Esophagus muscularis mucosa (tissue), 4 donors: Measurements from ENCODE around the gene MAGI2. TPM values are rescaled to one million over a fixed set of nuclear protein-coding genes. Genes with fewer than 3 reads are reported as not detected.

ENCODE experiments used
- DNase-seq: peaks from one replicate; pipeline ENCODE4 v3.0.0-alpha.2; 2017; ENCODE audit errors: extremely low spot score
- H3K27ac ChIP-seq, 4 donors: fragments of 200-600 bp; sonication (generic); replicated peaks in 1 of 4; 1 replicate in 3 of 4; 2 replicates in 1 of 4; pipeline ENCODE4 v1.5.1; 2016 to 2019; ENCODE audit warnings: mild to moderate bottlenecking in 1 of 4
- H3K27me3 ChIP-seq, 4 donors: fragments of 200-600 bp; sonication (generic); one replicate each; pipeline versions ENCODE4 v1.5.1 to v1.6.0; 2016 to 2019
- H3K36me3 ChIP-seq, 4 donors: fragments of 200-600 bp; sonication (generic); one replicate each; pipeline ENCODE4 v1.5.1; 2016 to 2019
- H3K4me1 ChIP-seq, 4 donors: fragments of 200-600 bp; sonication (generic); one replicate each; pipeline ENCODE4 v1.5.1; 2016 to 2019
- H3K4me3 ChIP-seq, 4 donors: fragments of 200-600 bp; sonication (generic); 1 replicate in 2 of 4; 2 replicates in 2 of 4; pipeline ENCODE4 v1.5.1; 2016 to 2019; ENCODE audit warnings: mild to moderate bottlenecking in 4 of 4, moderate library complexity in 1 of 4
- H3K9me3 ChIP-seq, 4 donors: fragments of 200-600 bp; sonication (generic); 1 replicate in 3 of 4; 2 replicates in 1 of 4; pipeline ENCODE4 v1.5.1; 2016 to 2019
- EP300 ChIP-seq: sonication (generic); formaldehyde crosslinking; IDR thresholded peaks from one replicate; pipeline ENCODE4 v1.6.1; 2017; ENCODE audit warnings: antibody characterized with exemption
- POLR2A ChIP-seq: fragments of 450-650 bp; IDR thresholded peaks from one replicate; pipeline ENCODE4 v1.6.1; 2017; ENCODE audit warnings: antibody characterized with exemption, moderate library complexity, mild to moderate bottlenecking, low read depth
- POLR2AphosphoS5 ChIP-seq, 2 donors: sonication (generic); formaldehyde crosslinking; IDR thresholded peaks; one replicate each; pipeline ENCODE4 v1.6.1; 2017; ENCODE audit warnings: antibody characterized with exemption in 2 of 2
- WGBS: methylation state at CpG from one replicate; pipeline ENCODE4 v1.1.5; 2018; 5-methylcytosine and 5-hydroxymethylcytosine counted together
- intact Hi-C: fragments of 100-400 bp; cut with DNase I; formaldehyde crosslinking; loops from one replicate; pipeline ENCODE4 v1.15.1; 2023
- total RNA-seq, 4 donors: library from RNA; depleted of rRNA; stranded (reverse); fragments of >200 nt; gene quantifications; one replicate each; pipeline versions ENCODE4 v1.1.0 to v1.2.1, GENCODE V29; 2016
- TF ChIP-seq, protein P1 (sequence below), 3 experiments: fragments of 200-600 bp in 2 of 3; fragments of 450-650 bp in 1 of 3; sonication (generic) in 2 of 3; IDR thresholded peaks; one replicate each; pipeline ENCODE4 v1.5.1; 2017 to 2019; ENCODE audit warnings: antibody characterized with exemption in 3 of 3, mild to moderate bottlenecking in 2 of 3, moderate library complexity in 1 of 3

The MAGI2 gene
- total RNA-seq, 4 donors from 2014 or later: 14.4 to 22.3 (median 21.2) TPM

DNA sequence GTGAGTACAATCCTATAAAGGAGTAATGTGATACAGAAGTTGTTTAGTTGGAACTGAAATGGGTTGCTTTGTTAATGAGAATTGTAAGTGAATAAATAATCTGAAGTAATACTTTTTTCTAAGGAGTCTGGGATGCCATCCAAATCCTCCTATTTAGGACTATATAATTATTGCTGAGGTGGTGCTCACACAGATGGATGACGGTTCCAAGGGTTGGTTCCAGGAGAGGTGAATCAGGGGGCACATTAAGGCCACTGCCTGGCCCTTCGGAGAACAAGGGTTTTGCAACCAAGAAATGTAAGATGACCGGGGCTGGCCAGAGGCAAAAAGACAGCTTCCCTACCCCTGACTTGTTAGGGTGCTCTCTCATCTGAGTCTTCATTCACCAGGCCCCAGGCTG lies 1302.2 kb downstream of the MAGI2 start:
- Histone ChIP-seq H3K36me3 (no peaks in the 10 kb centered on the region), H3K27ac (peak overlapping the region; percentile 6 to 65 (median 55)), H3K9me3 (no peaks in the 10 kb centered on the region), H3K27me3 (no peaks in the 10 kb centered on the region), H3K4me3 (no peak overlapping the region), H3K4me1 (peaks cover 0 to 49% (median 29%) of the 10 kb centered on the region in 4 donors)
- 40% methylated on average over 3 of the region's 3 CpGs for WGBS
- TF ChIP-seq, protein P1, sequence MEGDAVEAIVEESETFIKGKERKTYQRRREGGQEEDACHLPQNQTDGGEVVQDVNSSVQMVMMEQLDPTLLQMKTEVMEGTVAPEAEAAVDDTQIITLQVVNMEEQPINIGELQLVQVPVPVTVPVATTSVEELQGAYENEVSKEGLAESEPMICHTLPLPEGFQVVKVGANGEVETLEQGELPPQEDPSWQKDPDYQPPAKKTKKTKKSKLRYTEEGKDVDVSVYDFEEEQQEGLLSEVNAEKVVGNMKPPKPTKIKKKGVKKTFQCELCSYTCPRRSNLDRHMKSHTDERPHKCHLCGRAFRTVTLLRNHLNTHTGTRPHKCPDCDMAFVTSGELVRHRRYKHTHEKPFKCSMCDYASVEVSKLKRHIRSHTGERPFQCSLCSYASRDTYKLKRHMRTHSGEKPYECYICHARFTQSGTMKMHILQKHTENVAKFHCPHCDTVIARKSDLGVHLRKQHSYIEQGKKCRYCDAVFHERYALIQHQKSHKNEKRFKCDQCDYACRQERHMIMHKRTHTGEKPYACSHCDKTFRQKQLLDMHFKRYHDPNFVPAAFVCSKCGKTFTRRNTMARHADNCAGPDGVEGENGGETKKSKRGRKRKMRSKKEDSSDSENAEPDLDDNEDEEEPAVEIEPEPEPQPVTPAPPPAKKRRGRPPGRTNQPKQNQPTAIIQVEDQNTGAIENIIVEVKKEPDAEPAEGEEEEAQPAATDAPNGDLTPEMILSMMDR (IDR thresholded peaks at IDR 0.05): no peak
- TF ChIP-seq POLR2AphosphoS5 (IDR thresholded peaks at IDR 0.05): peak; percentile 24 to 25
- DNase-seq: no peak
- intact Hi-C loops: no loop called here

GRCh38 chr7:78149787-78150186 lies 1303.7 kb downstream of the MAGI2 start:
- Histone ChIP-seq H3K9me3 (no peaks in the 10 kb centered on the region), H3K4me1 (peaks cover 0 to 49% (median 29%) of the 10 kb centered on the region in 4 donors), H3K27ac (peak overlapping the region in 1 of 4 donors; percentile 1), H3K27me3 (no peaks in the 10 kb centered on the region), H3K4me3 (no peak overlapping the region), H3K36me3 (no peaks in the 10 kb centered on the region)
- 50% methylated on average over 1 of the region's 1 CpG for WGBS
- TF ChIP-seq, protein P1 (IDR thresholded peaks at IDR 0.05): no peak
- TF ChIP-seq POLR2AphosphoS5 (IDR thresholded peaks at IDR 0.05): no peak
- intact Hi-C loops: loop anchor here (10.0 kb wide), 1 partner anchor 65 kb away; no protein-coding TSS in a partner anchor
- no peak for DNase-seq

DNA sequence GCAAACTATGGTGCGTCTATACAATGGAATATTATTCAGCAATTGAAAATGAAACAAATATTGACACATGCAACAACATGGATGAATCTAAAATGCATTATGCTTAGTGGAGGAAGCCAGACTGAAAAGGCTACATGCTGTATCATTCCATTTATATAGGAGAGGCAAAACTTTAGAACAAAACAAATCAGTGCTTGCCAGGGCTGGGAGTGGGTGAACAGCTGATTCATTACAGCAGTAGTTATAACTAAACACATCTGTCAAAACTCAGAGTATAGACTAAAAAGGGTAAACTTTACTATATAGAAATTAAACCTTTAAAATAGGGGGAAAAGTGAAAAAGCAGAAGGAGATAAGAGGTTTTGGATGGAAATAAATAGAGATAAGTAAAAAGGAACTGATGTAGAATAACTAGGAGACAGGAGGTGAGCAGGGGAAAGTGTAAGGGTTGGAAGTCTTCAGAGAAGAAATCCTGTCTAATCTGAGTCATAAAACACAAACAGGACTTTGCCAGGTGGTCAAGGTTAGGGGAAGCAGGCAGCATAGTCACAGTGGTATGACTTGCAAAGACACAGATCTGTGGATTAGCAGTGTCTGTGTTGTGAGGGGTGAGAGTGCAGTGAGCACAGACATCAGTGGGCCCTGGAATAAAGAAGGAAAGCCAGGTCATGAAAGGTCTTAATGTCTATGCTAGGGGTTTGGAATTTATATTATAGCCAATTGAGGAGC lies 1305.1 kb downstream of the MAGI2 start:
- Histone ChIP-seq H3K4me1 (peaks cover 0 to 44% (median 28%) of the 10 kb centered on the region in 4 donors), H3K27me3 (no peaks in the 10 kb centered on the region), H3K36me3 (no peaks in the 10 kb centered on the region), H3K27ac (no peak overlapping the region), H3K4me3 (no peak overlapping the region), H3K9me3 (no peaks in the 10 kb centered on the region)
- no peak for TF ChIP-seq EP300
- TF ChIP-seq POLR2A: no peak
- no peak for TF ChIP-seq POLR2AphosphoS5 (IDR thresholded peaks at IDR 0.05)
- TF ChIP-seq, protein P1 (IDR thresholded peaks at IDR 0.05): no peak
- no peak for DNase-seq
- WGBS: 93% methylated on average over 1 of the region's 1 CpG
- intact Hi-C loops: loop anchor here (10.0 kb wide), 1 partner anchor 66 kb away; no protein-coding TSS in a partner anchor

GRCh38 chr7:78146546-78146945 lies 1306.9 kb downstream of the MAGI2 start:
- Histone ChIP-seq H3K4me3 (no peak overlapping the region), H3K4me1 (peaks cover 0 to 29% (median 24%) of the 10 kb centered on the region in 4 donors), H3K9me3 (no peaks in the 10 kb centered on the region), H3K36me3 (no peaks in the 10 kb centered on the region), H3K27ac (no peak overlapping the region), H3K27me3 (no peaks in the 10 kb centered on the region)
- DNase-seq: no peak
- intact Hi-C loops: loop anchor here (10.0 kb wide), 1 partner anchor 68 kb away; no protein-coding TSS in a partner anchor
- TF ChIP-seq, protein P1 (IDR thresholded peaks at IDR 0.05): no peak

DNA sequence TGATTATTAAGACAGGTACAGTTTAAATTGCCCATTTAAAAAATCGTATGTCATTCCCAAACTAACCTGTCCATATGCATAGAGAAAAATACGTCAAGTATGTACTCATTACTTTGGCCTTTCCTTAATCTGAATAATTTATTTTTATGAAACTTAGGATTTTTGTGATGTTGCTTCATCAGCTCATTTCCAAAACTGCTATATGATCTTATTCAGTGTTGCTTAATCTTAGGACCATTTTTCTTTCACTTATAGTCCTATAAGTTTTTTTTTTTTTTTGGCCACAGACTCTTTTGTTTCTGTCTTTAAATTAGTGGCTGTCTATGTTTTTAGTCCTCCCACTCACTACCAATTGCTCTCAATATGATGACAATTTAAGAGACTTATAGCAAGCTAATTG lies 1309.8 kb downstream of the MAGI2 start:
- TF ChIP-seq EP300 (no peak), POLR2A (no peak), POLR2AphosphoS5 (IDR thresholded peaks at IDR 0.05) (no peak)
- TF ChIP-seq, protein P1 (IDR thresholded peaks at IDR 0.05): no peak
- H3K4me3 ChIP-seq: no peak overlapping the region
- whole genome bisulfite sequencing: 96% methylated on average over 2 of the region's 2 CpGs
- H3K4me1 ChIP-seq: peaks cover 0 to under 1% (median 0%) of the 10 kb centered on the region in 4 donors
- H3K27ac ChIP-seq: no peak overlapping the region
- intact Hi-C loops: loop anchor here (10.0 kb wide), 1 partner anchor 71 kb away; no protein-coding TSS in a partner anchor
- H3K27me3 ChIP-seq: no peaks in the 10 kb centered on the region
- H3K36me3 ChIP-seq: no peaks in the 10 kb centered on the region
- no peaks in the 10 kb centered on the region for H3K9me3 ChIP-seq
- DNase-seq: no peak
